Thymus (tissue), 11 donors: ENCODE data around the gene SH3PXD2A. TPM values are rescaled to one million over a fixed set of nuclear protein-coding genes. Genes with fewer than 3 reads are reported as not detected.

Source experiments
- DNase-seq, 9 donors: peaks; one replicate each; pipeline ENCODE4 v3.0.0-alpha.2; 2013; ENCODE audit warnings: low spot score in 9 of 9, low read depth in 6 of 9, missing footprints in 1 of 9
- H3K27ac ChIP-seq, 2 donors: one replicate each; pipeline ENCODE4 v1.5.1; 2013; ENCODE audit warnings: control low read depth in 1 of 2, low read depth in 1 of 2, low read length in 1 of 2, mild to moderate bottlenecking in 1 of 2, moderate library complexity in 1 of 2
- H3K27me3 ChIP-seq, 2 donors: one replicate each; pipeline ENCODE4 v1.5.1; 2013; ENCODE audit warnings: low read length in 1 of 2; ENCODE audit not compliant: control insufficient read depth in 2 of 2, insufficient read depth in 1 of 2
- H3K36me3 ChIP-seq, 2 donors: one replicate each; pipeline ENCODE4 v1.5.1; 2013; ENCODE audit warnings: low read length in 1 of 2, mild to moderate bottlenecking in 1 of 2, moderate library complexity in 1 of 2; ENCODE audit not compliant: control insufficient read depth in 2 of 2, insufficient read depth in 2 of 2
- H3K4me1 ChIP-seq, 2 donors: one replicate each; pipeline ENCODE4 v1.5.1; 2013; ENCODE audit warnings: low read length in 2 of 2; ENCODE audit not compliant: control insufficient read depth in 2 of 2, insufficient read depth in 2 of 2
- H3K4me3 ChIP-seq, 2 donors: one replicate each; pipeline ENCODE4 v1.5.1; 2013; ENCODE audit warnings: low read length in 2 of 2, control low read depth in 1 of 2, mild to moderate bottlenecking in 1 of 2
- H3K9me3 ChIP-seq, 2 donors: one replicate each; pipeline ENCODE4 v1.5.1; 2013; ENCODE audit warnings: low read length in 1 of 2, mild to moderate bottlenecking in 1 of 2; ENCODE audit not compliant: control insufficient read depth in 2 of 2, insufficient read depth in 1 of 2
- WGBS: extraction: QIAGEN DNeasy Blood & Tissue Kit; methylation state at CpG from one replicate; pipeline ENCODE4 v1.1.7; 2013; 5-methylcytosine and 5-hydroxymethylcytosine counted together
- polyA plus RNA-seq: library from polyadenylated mRNA; stranded (reverse); fragments of 200-250 nt; gene quantifications from one replicate; pipeline ENCODE4 v1.2.3, GENCODE V29; 2013
- total RNA-seq: library from RNA; stranded (reverse); fragments of 120-200 nt; gene quantifications from one replicate; pipeline ENCODE4 v1.2.4, GENCODE V29; 2013
- donor health status: healthy.

SH3PXD2A gene
- total and polyA plus RNA-seq, 2 donors, result 3.8 to 9.5 TPM

DNA sequence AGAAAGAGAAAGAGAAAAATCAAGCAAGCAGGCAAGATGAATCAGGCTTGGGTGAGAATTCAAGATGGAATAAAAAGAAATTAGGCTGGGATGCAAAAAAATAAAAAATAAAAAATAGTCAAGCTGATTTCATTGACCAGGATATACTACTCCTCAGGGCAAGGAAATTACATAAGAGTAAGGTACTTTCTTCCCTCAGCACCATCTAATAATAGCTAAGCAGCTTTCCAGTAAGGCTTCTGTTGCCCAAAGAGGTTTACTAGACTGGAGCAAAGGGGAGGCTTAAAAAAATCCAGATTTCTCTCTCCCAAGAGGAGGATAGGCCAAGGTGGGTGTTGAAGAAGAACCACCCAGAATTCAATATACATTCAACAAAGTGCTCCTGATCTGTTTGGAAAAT, 268.3 kb downstream of the SH3PXD2A start:
- H3K27ac ChIP-seq, result no peak overlapping the region
- no peak for DNase-seq
- no peaks in the 10 kb centered on the region for H3K36me3 ChIP-seq

DNA sequence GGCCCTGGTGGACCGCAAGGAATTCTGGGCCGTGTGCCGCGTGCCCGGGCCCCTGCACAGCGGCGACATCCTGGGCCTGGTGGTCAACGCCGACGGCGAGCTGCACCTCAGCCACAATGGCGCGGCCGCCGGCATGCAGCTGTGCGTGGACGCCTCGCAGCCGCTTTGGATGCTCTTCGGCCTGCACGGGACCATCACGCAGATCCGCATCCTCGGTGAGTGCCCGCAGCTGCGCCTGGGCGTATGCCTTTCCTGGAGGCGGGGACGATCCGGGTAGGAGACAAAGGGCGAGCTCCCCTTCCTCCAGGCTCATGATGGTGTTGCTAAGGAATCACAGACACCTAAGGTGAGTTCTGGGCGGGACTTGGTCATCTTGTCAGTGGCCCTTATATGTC, 270.4 kb downstream of the SH3PXD2A start:
- Histone ChIP-seq H3K4me3 (peak overlapping the region in 1 of 2 donors; percentile 53), H3K4me1 (peaks cover 2 to 6% of the 10 kb centered on the region in 2 donors), H3K36me3 (no peaks in the 10 kb centered on the region), H3K27ac (no peak overlapping the region), H3K9me3 (peaks cover 0 to 2% of the 10 kb centered on the region in 2 donors), H3K27me3 (peaks cover 0 to 5% of the 10 kb centered on the region in 2 donors)
- WGBS, result 73% methylated on average over 32 of the region's 32 CpGs
- DNase-seq, result no peak

More for the DNA sequence above, 268.3 kb downstream of the SH3PXD2A start:
- peaks cover 2 to 6% of the 10 kb centered on the region in 2 donors for H3K4me1 ChIP-seq
- H3K9me3 ChIP-seq, result peaks cover 0 to 2% of the 10 kb centered on the region in 2 donors
- peaks cover 0 to 5% of the 10 kb centered on the region in 2 donors for H3K27me3 ChIP-seq
- H3K4me3 ChIP-seq, result no peak overlapping the region

DNA sequence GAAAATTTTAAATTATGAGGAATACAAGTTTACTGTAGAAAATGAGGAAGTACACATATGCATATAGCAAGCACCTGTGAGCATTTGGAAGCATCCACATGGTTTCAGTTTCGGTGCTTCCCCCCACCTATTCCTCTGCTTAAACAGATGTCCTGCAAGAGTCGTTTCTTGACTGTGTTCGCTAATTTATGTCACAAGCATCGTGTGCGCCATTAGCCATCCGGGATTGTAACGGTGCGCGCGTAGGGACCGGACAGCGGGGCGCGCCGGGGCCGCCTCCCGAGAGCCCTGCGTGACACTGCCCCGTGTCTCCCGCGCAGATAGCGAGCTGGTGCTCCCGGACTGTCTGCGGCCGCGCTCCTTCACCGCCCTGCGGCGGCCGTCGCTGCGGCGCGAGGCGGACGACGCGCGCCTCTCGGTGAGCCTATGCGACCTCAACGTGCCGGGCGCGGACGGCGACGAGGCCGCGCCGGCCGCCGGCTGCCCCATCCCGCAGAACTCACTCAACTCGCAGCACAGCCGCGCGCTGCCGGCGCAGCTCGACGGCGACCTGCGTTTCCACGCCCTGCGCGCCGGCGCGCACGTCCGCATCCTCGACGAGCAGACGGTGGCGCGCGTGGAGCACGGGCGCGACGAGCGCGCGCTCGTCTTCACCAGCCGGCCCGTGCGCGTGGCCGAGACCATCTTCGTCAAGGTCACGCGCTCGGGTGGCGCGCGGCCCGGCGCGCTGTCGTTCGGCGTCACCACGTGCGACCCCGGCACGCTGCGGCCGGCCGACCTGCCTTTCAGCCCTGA, 271.0 kb downstream of the SH3PXD2A start:
- Histone ChIP-seq H3K4me3 (peak overlapping the region; percentile 44 to 53), H3K27me3 (peaks cover 0 to 5% of the 10 kb centered on the region in 2 donors), H3K9me3 (peaks cover 0 to 2% of the 10 kb centered on the region in 2 donors), H3K4me1 (peaks cover 2 to 6% of the 10 kb centered on the region in 2 donors), H3K27ac (peak overlapping the region; percentile 48 to 70), H3K36me3 (no peaks in the 10 kb centered on the region)
- WGBS, result 4% methylated on average over 111 of the region's 111 CpGs
- DNase-seq, result peak; percentile 53 to 80 (median 60)

- DNase-seq, result peak in 1 of 9 donors; percentile 4
- Histone ChIP-seq H3K4me1 (peaks cover 2 to 6% of the 10 kb centered on the region in 2 donors), H3K27ac (peak overlapping the region in 1 of 2 donors; percentile 48), H3K36me3 (no peaks in the 10 kb centered on the region), H3K4me3 (peak overlapping the region; percentile 44 to 53), H3K9me3 (peaks cover 0 to 2% of the 10 kb centered on the region in 2 donors), H3K27me3 (peaks cover 0 to 5% of the 10 kb centered on the region in 2 donors)
- 40% methylated on average over 8 of the region's 8 CpGs for WGBS
Observed at GRCh38 chr10:103583871-103584215, 271.5 kb downstream of the SH3PXD2A start.

DNA sequence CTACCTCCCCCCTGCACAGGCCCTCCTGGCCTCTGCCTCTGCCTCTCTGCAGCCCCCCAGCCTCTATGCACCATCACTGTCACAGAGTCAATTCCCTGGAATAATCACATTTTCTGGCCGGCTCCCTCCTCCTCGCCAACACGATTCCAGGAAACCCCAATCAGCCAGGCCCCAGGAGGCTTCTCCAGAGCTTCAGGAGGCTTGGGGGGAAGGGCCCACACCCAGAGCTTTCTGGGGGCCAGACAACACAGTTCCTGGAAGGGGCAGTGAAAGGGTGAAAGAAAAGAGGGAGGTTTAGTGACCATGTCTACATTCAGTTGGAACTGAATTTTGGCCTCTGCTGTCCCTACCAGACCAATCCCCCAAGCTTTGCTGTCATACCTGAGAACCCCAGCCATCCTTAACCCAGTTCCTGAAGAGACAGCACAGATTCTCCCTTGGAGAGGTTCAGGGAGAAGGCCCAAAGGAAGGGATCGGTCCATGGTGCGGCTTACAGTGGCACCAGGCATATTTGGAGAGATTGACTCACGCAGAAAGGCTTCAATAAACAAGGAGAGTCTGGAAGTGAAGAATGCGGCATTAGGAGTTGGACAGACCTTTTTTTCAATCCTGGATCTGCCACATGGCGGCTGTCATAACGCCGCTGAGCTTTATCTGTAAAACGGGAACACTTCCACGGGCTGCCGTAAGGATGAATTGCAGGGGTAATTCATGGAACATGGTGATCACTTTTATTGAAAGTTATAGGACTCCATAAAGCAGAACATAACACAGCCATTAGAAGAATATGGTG, 272.8 kb downstream of the SH3PXD2A start:
- Histone ChIP-seq H3K4me1 (peaks cover 2 to 6% of the 10 kb centered on the region in 2 donors), H3K27me3 (peaks cover 0 to 5% of the 10 kb centered on the region in 2 donors), H3K4me3 (no peak overlapping the region), H3K36me3 (no peaks in the 10 kb centered on the region), H3K27ac (no peak overlapping the region), H3K9me3 (peaks cover 0 to 2% of the 10 kb centered on the region in 2 donors)
- no peak for DNase-seq
- WGBS, result 98% methylated on average over 13 of the region's 13 CpGs

- Histone ChIP-seq H3K27ac (no peak overlapping the region), H3K27me3 (peaks cover 0 to 5% of the 10 kb centered on the region in 2 donors), H3K9me3 (peaks cover 0 to 2% of the 10 kb centered on the region in 2 donors), H3K4me3 (no peak overlapping the region), H3K4me1 (peaks cover 2 to 6% of the 10 kb centered on the region in 2 donors), H3K36me3 (no peaks in the 10 kb centered on the region)
- DNase-seq, result no peak
Observed at GRCh38 chr10:103581499-103581898, 273.9 kb downstream of the SH3PXD2A start.

GRCh38 chr10:103580430-103580829, 274.9 kb downstream of the SH3PXD2A start:
- Histone ChIP-seq H3K27me3 (peaks cover 0 to 5% of the 10 kb centered on the region in 2 donors), H3K27ac (no peak overlapping the region)

GRCh38 chr10:103580011-103580410, 275.4 kb downstream of the SH3PXD2A start:
- WGBS, result 93% methylated on average over 7 of the region's 7 CpGs

More at GRCh38 chr10:103580430-103580829, 274.9 kb downstream of the SH3PXD2A start:
- Histone ChIP-seq H3K4me1 (peaks cover 2 to 6% of the 10 kb centered on the region in 2 donors), H3K9me3 (peaks cover 0 to 2% of the 10 kb centered on the region in 2 donors), H3K36me3 (no peaks in the 10 kb centered on the region), H3K4me3 (no peak overlapping the region)
- no peak for DNase-seq
- WGBS, result 94% methylated on average over 7 of the region's 7 CpGs

More at GRCh38 chr10:103580011-103580410, 275.4 kb downstream of the SH3PXD2A start:
- H3K36me3 ChIP-seq, result no peaks in the 10 kb centered on the region
- peaks cover 0 to 2% of the 10 kb centered on the region in 2 donors for H3K27me3 ChIP-seq
- H3K4me1 ChIP-seq, result peaks cover 2 to 6% of the 10 kb centered on the region in 2 donors
- H3K9me3 ChIP-seq, result peaks cover 0 to under 1% of the 10 kb centered on the region in 2 donors
- H3K27ac ChIP-seq, result no peak overlapping the region
- no peak overlapping the region for H3K4me3 ChIP-seq
- DNase-seq, result no peak
